Neural cell (in vitro differentiated cells): ENCODE measurements around the gene SPECC1.

Source experiments
- CTCF ChIP-seq: fragments of 450-650 bp; IDR thresholded peaks from 2 replicates; pipeline ENCODE4 v1.5.1; 2014; ENCODE audit warnings: antibody characterized with exemption, mild to moderate bottlenecking, moderate library complexity; ENCODE audit not compliant: poor library complexity, severe bottlenecking
- EP300 ChIP-seq: fragments of 450-650 bp; conservative IDR thresholded peaks from 2 replicates; pipeline ENCODE4 v1.6.1; 2014; ENCODE audit warnings: antibody characterized with exemption, mild to moderate bottlenecking, moderate library complexity; ENCODE audit not compliant: poor library complexity, severe bottlenecking
- EZH2 ChIP-seq: fragments of 200-600, 300-800 bp; shearing (Covaris generic), sonication (generic); IDR thresholded peaks from 2 replicates; pipeline ENCODE4 v1.6.1; 2014; ENCODE audit warnings: antibody characterized with exemption, low read length, borderline replicate concordance, mild to moderate bottlenecking; ENCODE audit not compliant: insufficient read depth, poor library complexity, severe bottlenecking
- MXI1 ChIP-seq: fragments of 450-650 bp; conservative IDR thresholded peaks from 2 replicates; pipeline ENCODE4 v1.6.1; 2014; ENCODE audit warnings: antibody characterized with exemption, mild to moderate bottlenecking; ENCODE audit not compliant: poor library complexity, severe bottlenecking
- REST ChIP-seq: IDR thresholded peaks from 2 replicates; pipeline ENCODE4 v1.6.1; 2012; ENCODE audit warnings: borderline replicate concordance

- TF ChIP-seq EP300: no peak
- TF ChIP-seq CTCF: no peak
- TF ChIP-seq EZH2: no peak
- TF ChIP-seq MXI1: no peak
- TF ChIP-seq REST: no peak
Measured at GRCh38 chr17:20074489-20074888, 65.3 kb downstream of the SPECC1 start.
